Fibroblast of lung (primary cell): ENCODE data around the gene DBT.
"Not testable (repeated sequence)": the region's sequence is repeated elsewhere in the genome, so short reads cannot be mapped to it uniquely, and the experiment has no call there.

ENCODE experiments used
- EZH2 ChIP-seq: IDR thresholded peaks from 2 replicates; pipeline ENCODE4 v1.5.1; 2012; ENCODE audit warnings: low read length, control low read depth, mild to moderate bottlenecking; ENCODE audit errors: missing control alignments
- TF ChIP-seq, protein P1 (sequence below), 2 donors: IDR thresholded peaks in 1 of 2; conservative IDR thresholded peaks in 1 of 2; 1 replicate in 1 of 2; 2 replicates in 1 of 2; pipeline ENCODE4 v1.5.1; 2011 to 2012; ENCODE audit warnings: low read length in 2 of 2, control low read depth in 1 of 2, inconsistent platforms in 1 of 2, low read depth in 1 of 2, mild to moderate bottlenecking in 1 of 2

GRCh38 chr1:100200060-100200459 lies 49.6 kb downstream of the DBT start:
- TF ChIP-seq EZH2 = not testable (repeated sequence)
- TF ChIP-seq, protein P1, sequence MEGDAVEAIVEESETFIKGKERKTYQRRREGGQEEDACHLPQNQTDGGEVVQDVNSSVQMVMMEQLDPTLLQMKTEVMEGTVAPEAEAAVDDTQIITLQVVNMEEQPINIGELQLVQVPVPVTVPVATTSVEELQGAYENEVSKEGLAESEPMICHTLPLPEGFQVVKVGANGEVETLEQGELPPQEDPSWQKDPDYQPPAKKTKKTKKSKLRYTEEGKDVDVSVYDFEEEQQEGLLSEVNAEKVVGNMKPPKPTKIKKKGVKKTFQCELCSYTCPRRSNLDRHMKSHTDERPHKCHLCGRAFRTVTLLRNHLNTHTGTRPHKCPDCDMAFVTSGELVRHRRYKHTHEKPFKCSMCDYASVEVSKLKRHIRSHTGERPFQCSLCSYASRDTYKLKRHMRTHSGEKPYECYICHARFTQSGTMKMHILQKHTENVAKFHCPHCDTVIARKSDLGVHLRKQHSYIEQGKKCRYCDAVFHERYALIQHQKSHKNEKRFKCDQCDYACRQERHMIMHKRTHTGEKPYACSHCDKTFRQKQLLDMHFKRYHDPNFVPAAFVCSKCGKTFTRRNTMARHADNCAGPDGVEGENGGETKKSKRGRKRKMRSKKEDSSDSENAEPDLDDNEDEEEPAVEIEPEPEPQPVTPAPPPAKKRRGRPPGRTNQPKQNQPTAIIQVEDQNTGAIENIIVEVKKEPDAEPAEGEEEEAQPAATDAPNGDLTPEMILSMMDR (conservative IDR thresholded peaks at IDR 0.05 in 1 of 2, IDR thresholded peaks at IDR 0.05 in 1 of 2; ENCODE audit: low read depth in 1 of 2, low read length in 2 of 2) = not testable (repeated sequence)
